WERI-Rb-1 (cell line): ENCODE measurements around the gene SPPL2C.
A peak's percentile ranks its signal among the peaks of the same experiment; 100 is the strongest.

Experiments used
- DNase-seq: peaks from one replicate; pipeline ENCODE4 v3.0.0-alpha.2; 2020
- H3K27ac ChIP-seq: fragments of 250-450 bp; sonication (Bioruptor Pico); 2 replicates; pipeline ENCODE4 v1.5.1; 2020; ENCODE audit warnings: mild to moderate bottlenecking, moderate library complexity
- H3K27me3 ChIP-seq: fragments of 250-450 bp; sonication (Bioruptor Pico); 2 replicates; pipeline ENCODE4 v1.5.1; 2021; ENCODE audit warnings: mild to moderate bottlenecking, low read depth, moderate library complexity; ENCODE audit not compliant: insufficient read depth, severe bottlenecking
- H3K36me3 ChIP-seq: fragments of 250-450 bp; sonication (Bioruptor Pico); 2 replicates; pipeline ENCODE4 v1.5.1; 2020; ENCODE audit warnings: mild to moderate bottlenecking, moderate library complexity
- H3K4me3 ChIP-seq: 2 replicates; pipeline ENCODE4 v1.5.1; 2011; ENCODE audit warnings: low read depth, mild to moderate bottlenecking, control low read depth, low read length
- H3K9me3 ChIP-seq: fragments of 250-450 bp; sonication (Bioruptor Pico); 2 replicates; pipeline ENCODE4 v1.5.1; 2021; ENCODE audit warnings: mild to moderate bottlenecking, moderate library complexity; ENCODE audit not compliant: severe bottlenecking
- TF ChIP-seq, protein P1 (sequence below): IDR thresholded peaks from 2 replicates; pipeline ENCODE4 v1.5.1; 2011; ENCODE audit warnings: low read depth, mild to moderate bottlenecking, control low read depth, inconsistent platforms, low read length

Gene SPPL2C

DNA sequence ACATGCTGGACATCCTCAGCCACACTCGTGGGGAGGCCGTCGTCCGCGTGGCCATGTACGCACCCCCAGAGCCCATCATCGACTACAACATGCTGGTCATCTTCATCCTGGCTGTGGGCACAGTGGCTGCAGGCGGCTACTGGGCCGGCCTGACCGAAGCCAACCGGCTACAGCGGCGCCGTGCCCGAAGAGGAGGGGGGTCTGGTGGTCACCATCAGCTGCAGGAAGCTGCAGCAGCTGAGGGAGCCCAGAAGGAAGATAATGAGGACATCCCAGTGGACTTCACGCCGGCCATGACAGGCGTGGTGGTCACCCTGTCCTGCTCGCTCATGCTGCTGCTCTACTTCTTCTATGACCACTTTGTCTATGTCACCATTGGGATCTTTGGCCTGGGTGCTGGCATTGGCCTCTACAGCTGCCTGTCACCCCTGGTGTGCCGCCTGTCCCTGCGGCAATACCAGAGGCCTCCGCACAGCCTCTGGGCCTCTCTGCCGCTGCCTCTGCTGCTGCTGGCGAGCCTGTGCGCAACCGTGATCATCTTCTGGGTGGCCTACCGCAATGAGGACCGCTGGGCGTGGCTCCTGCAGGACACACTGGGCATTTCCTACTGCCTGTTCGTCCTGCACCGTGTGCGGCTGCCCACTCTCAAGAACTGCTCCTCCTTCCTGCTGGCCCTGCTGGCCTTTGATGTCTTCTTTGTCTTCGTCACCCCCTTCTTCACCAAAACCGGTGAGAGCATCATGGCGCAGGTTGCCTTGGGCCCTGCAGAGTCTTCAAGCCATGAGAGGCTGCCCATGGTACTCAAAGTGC, 900 bp downstream of the SPPL2C start:
- Histone ChIP-seq H3K27me3 (no peaks in the 10 kb centered on the region), H3K36me3 (no peaks in the 10 kb centered on the region), H3K27ac (no peak overlapping the region), H3K9me3 (no peaks in the 10 kb centered on the region), H3K4me3 (no peak overlapping the region)
- TF ChIP-seq, protein P1, sequence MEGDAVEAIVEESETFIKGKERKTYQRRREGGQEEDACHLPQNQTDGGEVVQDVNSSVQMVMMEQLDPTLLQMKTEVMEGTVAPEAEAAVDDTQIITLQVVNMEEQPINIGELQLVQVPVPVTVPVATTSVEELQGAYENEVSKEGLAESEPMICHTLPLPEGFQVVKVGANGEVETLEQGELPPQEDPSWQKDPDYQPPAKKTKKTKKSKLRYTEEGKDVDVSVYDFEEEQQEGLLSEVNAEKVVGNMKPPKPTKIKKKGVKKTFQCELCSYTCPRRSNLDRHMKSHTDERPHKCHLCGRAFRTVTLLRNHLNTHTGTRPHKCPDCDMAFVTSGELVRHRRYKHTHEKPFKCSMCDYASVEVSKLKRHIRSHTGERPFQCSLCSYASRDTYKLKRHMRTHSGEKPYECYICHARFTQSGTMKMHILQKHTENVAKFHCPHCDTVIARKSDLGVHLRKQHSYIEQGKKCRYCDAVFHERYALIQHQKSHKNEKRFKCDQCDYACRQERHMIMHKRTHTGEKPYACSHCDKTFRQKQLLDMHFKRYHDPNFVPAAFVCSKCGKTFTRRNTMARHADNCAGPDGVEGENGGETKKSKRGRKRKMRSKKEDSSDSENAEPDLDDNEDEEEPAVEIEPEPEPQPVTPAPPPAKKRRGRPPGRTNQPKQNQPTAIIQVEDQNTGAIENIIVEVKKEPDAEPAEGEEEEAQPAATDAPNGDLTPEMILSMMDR = no peak
- DNase-seq = no peak

DNA sequence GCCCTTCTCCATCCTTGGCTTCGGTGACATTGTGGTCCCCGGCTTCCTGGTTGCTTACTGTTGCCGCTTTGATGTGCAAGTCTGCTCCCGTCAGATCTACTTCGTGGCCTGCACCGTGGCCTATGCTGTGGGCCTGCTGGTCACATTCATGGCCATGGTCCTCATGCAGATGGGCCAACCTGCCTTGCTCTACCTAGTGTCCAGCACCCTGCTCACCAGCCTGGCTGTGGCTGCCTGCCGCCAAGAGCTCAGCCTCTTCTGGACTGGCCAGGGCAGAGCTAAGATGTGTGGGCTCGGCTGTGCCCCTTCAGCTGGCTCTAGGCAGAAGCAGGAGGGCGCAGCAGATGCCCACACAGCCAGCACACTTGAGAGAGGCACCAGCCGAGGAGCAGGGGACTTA, 1.5 kb downstream of the SPPL2C start:
- no peak overlapping the region for H3K27ac ChIP-seq
- TF ChIP-seq, protein P1 = no peak
- no peaks in the 10 kb centered on the region for H3K27me3 ChIP-seq
- no peak overlapping the region for H3K4me3 ChIP-seq
- H3K36me3 ChIP-seq = no peaks in the 10 kb centered on the region
- no peaks in the 10 kb centered on the region for H3K9me3 ChIP-seq
- no peak for DNase-seq

DNA sequence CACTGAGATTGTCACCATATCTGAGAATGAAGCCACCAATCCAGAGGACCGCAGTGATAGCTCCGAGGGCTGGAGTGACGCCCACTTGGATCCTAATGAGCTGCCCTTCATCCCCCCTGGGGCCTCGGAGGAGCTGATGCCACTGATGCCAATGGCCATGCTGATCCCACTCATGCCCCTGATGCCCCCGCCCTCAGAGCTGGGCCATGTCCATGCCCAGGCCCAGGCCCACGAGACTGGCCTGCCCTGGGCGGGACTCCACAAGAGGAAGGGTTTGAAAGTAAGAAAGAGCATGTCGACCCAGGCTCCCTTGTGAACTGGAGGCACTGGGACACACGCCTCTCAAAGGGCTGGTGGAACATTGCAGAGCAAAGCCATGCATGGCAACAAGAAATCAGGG, 2.0 kb downstream of the SPPL2C start:
- no peak overlapping the region for H3K4me3 ChIP-seq
- H3K36me3 ChIP-seq = no peaks in the 10 kb centered on the region
- TF ChIP-seq, protein P1 = no peak
- H3K27me3 ChIP-seq = no peaks in the 10 kb centered on the region
- no peak overlapping the region for H3K27ac ChIP-seq
- no peaks in the 10 kb centered on the region for H3K9me3 ChIP-seq
- DNase-seq = no peak

DNA sequence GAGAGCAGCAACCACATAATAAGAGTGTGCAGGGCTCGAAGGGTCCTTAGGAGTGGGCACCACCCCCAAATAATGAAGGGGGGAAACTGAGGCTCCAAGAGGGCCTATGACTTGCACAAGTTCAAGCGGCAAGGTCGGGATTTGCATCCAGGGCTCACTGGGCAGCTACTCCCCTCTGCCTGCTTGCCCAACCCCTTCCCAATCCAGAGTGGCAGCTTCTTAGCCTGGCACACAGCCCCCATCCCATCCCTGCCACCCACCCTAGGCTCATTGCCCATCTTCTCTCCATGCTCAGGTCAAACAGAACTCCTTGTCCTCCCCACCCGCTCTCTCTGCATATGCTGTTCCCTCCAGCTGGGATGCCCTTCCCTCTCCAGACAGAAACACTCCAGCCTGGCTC, 2.4 kb downstream of the SPPL2C start:
- H3K4me3 ChIP-seq = no peak overlapping the region
- DNase-seq = no peak
- TF ChIP-seq, protein P1 = no peak
- H3K36me3 ChIP-seq = no peaks in the 10 kb centered on the region
- H3K27me3 ChIP-seq = no peaks in the 10 kb centered on the region
- no peaks in the 10 kb centered on the region for H3K9me3 ChIP-seq
- no peak overlapping the region for H3K27ac ChIP-seq

DNA sequence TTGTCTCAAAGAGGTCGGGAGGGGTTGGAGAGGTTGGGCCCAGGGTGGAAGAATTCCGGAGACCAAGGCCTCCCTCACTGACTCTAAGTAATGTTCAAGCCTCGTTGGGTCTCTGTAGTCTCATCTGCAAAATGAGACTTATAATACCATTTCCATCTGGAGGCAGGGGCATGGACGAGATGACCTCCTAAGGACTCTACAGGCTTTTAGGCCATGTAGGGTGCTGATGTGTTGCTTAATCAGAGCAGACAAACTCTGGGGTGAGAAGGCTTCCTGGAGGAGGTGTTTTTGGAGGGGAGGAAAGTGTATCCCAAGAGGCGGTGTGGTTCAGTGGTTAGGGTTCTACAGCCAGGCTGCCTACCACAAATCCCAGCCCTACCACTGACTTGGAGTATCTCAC, 3.1 kb downstream of the SPPL2C start:
- no peaks in the 10 kb centered on the region for H3K27me3 ChIP-seq
- H3K9me3 ChIP-seq = no peaks in the 10 kb centered on the region
- no peaks in the 10 kb centered on the region for H3K36me3 ChIP-seq
- TF ChIP-seq, protein P1 = no peak
- DNase-seq = no peak
- no peak overlapping the region for H3K27ac ChIP-seq
- no peak overlapping the region for H3K4me3 ChIP-seq

DNA sequence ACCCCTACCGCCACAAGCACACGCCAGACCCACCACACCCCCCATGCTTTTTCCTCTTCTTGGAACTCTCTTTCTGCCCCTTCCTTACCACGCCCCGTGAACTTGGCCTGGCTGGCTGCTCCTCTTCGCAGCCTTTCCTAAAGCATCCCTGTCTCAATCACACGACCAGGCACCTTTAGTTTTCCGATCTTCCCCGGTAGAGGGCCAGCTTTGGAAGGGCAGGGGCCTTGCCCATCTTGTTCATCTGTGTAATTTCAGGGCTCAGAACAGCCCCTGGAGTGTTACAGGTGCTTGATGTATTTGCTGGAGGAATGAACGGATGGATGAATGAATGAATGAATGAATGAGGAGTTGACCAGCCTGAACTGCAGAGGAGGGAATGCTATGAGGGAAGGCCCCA, 3.7 kb downstream of the SPPL2C start:
- Histone ChIP-seq H3K27me3 (no peaks in the 10 kb centered on the region), H3K27ac (peak overlapping the region; percentile 60), H3K36me3 (no peaks in the 10 kb centered on the region), H3K9me3 (no peaks in the 10 kb centered on the region), H3K4me3 (no peak overlapping the region)
- TF ChIP-seq, protein P1 = peak; percentile 19; the same call in 1 of the 2 replicates
- DNase-seq = no peak
